H9 (cell line): ENCODE data around the gene ZDHHC23. TPM values are rescaled to one million over a fixed set of nuclear protein-coding genes. Genes with fewer than 3 reads are reported as not detected.

Experiments used
- DNase-seq: peaks from one replicate; pipeline ENCODE4 v3.0.0-alpha.2; 2017
- H2AFZ ChIP-seq: one replicate; pipeline ENCODE4 v1.6.1; 2013; ENCODE audit warnings: mild to moderate bottlenecking, low read length, control low read depth, moderate library complexity
- H2AK5ac ChIP-seq: 2 replicates; pipeline ENCODE4 v1.6.1; 2013; ENCODE audit warnings: low read length, control low read depth, mixed read lengths; ENCODE audit not compliant: insufficient read length
- H2BK120ac ChIP-seq: one replicate; pipeline ENCODE4 v1.6.1; 2013; ENCODE audit warnings: low read depth, mild to moderate bottlenecking, low read length, control low read depth, inconsistent platforms; ENCODE audit not compliant: poor library complexity, severe bottlenecking
- H2BK12ac ChIP-seq: 2 replicates; pipeline ENCODE4 v1.6.1; 2013; ENCODE audit warnings: low read length, control low read depth, mixed read lengths, low read depth; ENCODE audit not compliant: insufficient read length
- H2BK15ac ChIP-seq: 2 replicates; pipeline ENCODE4 v1.6.1; 2013; ENCODE audit warnings: low read depth, low read length, control low read depth
- H2BK20ac ChIP-seq: one replicate; pipeline ENCODE4 v1.6.1; 2013; ENCODE audit warnings: low read depth, mild to moderate bottlenecking, low read length, control low read depth, inconsistent platforms; ENCODE audit not compliant: poor library complexity, severe bottlenecking
- H2BK5ac ChIP-seq: 2 replicates; pipeline ENCODE4 v1.6.1; 2013; ENCODE audit warnings: low read length, control low read depth, mixed read lengths; ENCODE audit not compliant: insufficient read length
- H3K14ac ChIP-seq: 2 replicates; pipeline ENCODE4 v1.6.1; 2013; ENCODE audit warnings: low read length, control low read depth; ENCODE audit not compliant: insufficient read depth
- H3K18ac ChIP-seq: 2 replicates; pipeline ENCODE4 v1.6.1; 2013; ENCODE audit warnings: low read depth, mild to moderate bottlenecking, mixed read lengths, low read length, control low read depth; ENCODE audit not compliant: insufficient read length
- H3K23ac ChIP-seq: 2 replicates; pipeline ENCODE4 v1.6.1; 2013; ENCODE audit warnings: low read length, control low read depth, mixed read lengths, low read depth; ENCODE audit not compliant: insufficient read length
- H3K23me2 ChIP-seq: 2 replicates; pipeline ENCODE4 v1.6.1; 2013; ENCODE audit warnings: low read depth, mild to moderate bottlenecking, mixed read lengths, low read length, control low read depth; ENCODE audit not compliant: insufficient read length, poor library complexity, severe bottlenecking
- H3K27ac ChIP-seq: 2 replicates; pipeline ENCODE4 v1.5.1; 2013; ENCODE audit warnings: low read length, control low read depth, mixed read lengths, low read depth; ENCODE audit not compliant: insufficient read length
- H3K27me3 ChIP-seq: 2 replicates; pipeline ENCODE4 v1.6.1; 2013; ENCODE audit warnings: low read length, control low read depth, inconsistent platforms; ENCODE audit not compliant: insufficient read depth
- H3K4ac ChIP-seq: 2 replicates; pipeline ENCODE4 v1.6.1; 2013; ENCODE audit warnings: low read depth, mild to moderate bottlenecking, control low read depth, inconsistent platforms, low read length, moderate library complexity
- H3K4me1 ChIP-seq: 2 replicates; pipeline ENCODE4 v1.6.1; 2013; ENCODE audit warnings: low read length, control low read depth, inconsistent platforms; ENCODE audit not compliant: insufficient read depth
- H3K4me2 ChIP-seq: 2 replicates; pipeline ENCODE4 v1.6.1; 2013; ENCODE audit warnings: low read length, control low read depth, mixed read lengths; ENCODE audit not compliant: insufficient read length, insufficient read depth
- H3K56ac ChIP-seq: 2 replicates; pipeline ENCODE4 v1.6.1; 2013; ENCODE audit warnings: low read depth, mild to moderate bottlenecking, mixed read lengths, low read length, control low read depth; ENCODE audit not compliant: insufficient read length
- H3K79me1 ChIP-seq: 2 replicates; pipeline ENCODE4 v1.6.1; 2013; ENCODE audit warnings: low read depth, mild to moderate bottlenecking, moderate library complexity, low read length, control low read depth, inconsistent platforms; ENCODE audit not compliant: insufficient read depth, poor library complexity, severe bottlenecking
- H3K79me2 ChIP-seq: 2 replicates; pipeline ENCODE4 v1.6.1; 2013; ENCODE audit warnings: low read length, control low read depth, inconsistent platforms; ENCODE audit not compliant: insufficient read depth
- H3K9ac ChIP-seq: 2 replicates; pipeline ENCODE4 v1.6.1; 2013; ENCODE audit warnings: low read length, control low read depth, mixed read lengths; ENCODE audit not compliant: insufficient read length; ENCODE audit errors: extremely low read depth
- H3K9me3 ChIP-seq: one replicate; pipeline ENCODE4 v1.6.1; 2013; ENCODE audit warnings: low read depth, low read length, inconsistent platforms; ENCODE audit not compliant: control insufficient read depth
- H3T11ph ChIP-seq: one replicate; pipeline ENCODE4 v1.6.1; 2013; ENCODE audit warnings: mild to moderate bottlenecking, low read length, control low read depth, inconsistent platforms
- H4K20me1 ChIP-seq: one replicate; pipeline ENCODE4 v1.6.1; 2013; ENCODE audit not compliant: control insufficient read depth, insufficient read length, insufficient read depth
- H4K5ac ChIP-seq: 2 replicates; pipeline ENCODE4 v1.6.1; 2013; ENCODE audit warnings: low read depth, mild to moderate bottlenecking, mixed read lengths, low read length, control low read depth; ENCODE audit not compliant: insufficient read length
- H4K8ac ChIP-seq: replicated peaks from 2 replicates; pipeline ENCODE4 v1.6.1; 2013; ENCODE audit warnings: low read length, control low read depth, mixed read lengths, low read depth; ENCODE audit not compliant: insufficient read length
- H4K91ac ChIP-seq: 2 replicates; pipeline ENCODE4 v1.6.1; 2013; ENCODE audit warnings: low read depth, mild to moderate bottlenecking, moderate library complexity, mixed read lengths, low read length, control low read depth; ENCODE audit not compliant: insufficient read length
- H3K27ac Mint-ChIP-seq, 3 experiments: 2 replicates in 2 of 3; 3 replicates in 1 of 3; pipeline ENCODE4 v1.8.0; 2020 to 2021; ENCODE audit warnings: mixed read lengths in 3 of 3, mild to moderate bottlenecking in 1 of 3, moderate library complexity in 1 of 3
- H3K27me3 Mint-ChIP-seq: 2 replicates; pipeline ENCODE4 v1.8.0; 2021; ENCODE audit warnings: low read depth, mild to moderate bottlenecking, moderate library complexity, mixed read lengths
- H3K36me3 Mint-ChIP-seq, 3 experiments: 2 replicates in 2 of 3; 3 replicates in 1 of 3; pipeline ENCODE4 v1.8.0; 2020 to 2021; ENCODE audit warnings: low read depth in 3 of 3, mixed read lengths in 3 of 3; ENCODE audit not compliant: insufficient read depth in 1 of 3
- H3K4me1 Mint-ChIP-seq, 2 experiments: 2 replicates each; pipeline ENCODE4 v1.8.0; 2020; ENCODE audit warnings: mixed read lengths in 2 of 2
- H3K4me3 Mint-ChIP-seq, 2 experiments: 2 replicates in 1 of 2; 3 replicates in 1 of 2; pipeline ENCODE4 v1.8.0; 2020 to 2021; ENCODE audit warnings: mild to moderate bottlenecking in 2 of 2, mixed read lengths in 2 of 2, moderate library complexity in 1 of 2
- H3K9me3 Mint-ChIP-seq, 2 experiments: 2 replicates in 1 of 2; 3 replicates in 1 of 2; pipeline ENCODE4 v1.8.0; 2020; ENCODE audit warnings: mild to moderate bottlenecking in 2 of 2, mixed read lengths in 2 of 2, moderate library complexity in 1 of 2
- CTCF ChIP-seq: fragments of 200-600 bp; sonication (generic); conservative IDR thresholded peaks from 3 replicates; pipeline ENCODE4 v1.8.0; 2021; ENCODE audit warnings: antibody characterized with exemption, mild to moderate bottlenecking
- total RNA-seq: library from RNA; stranded (reverse); gene quantifications from 2 replicates; pipeline ENCODE4 v1.2.1, GENCODE V29; 2021

Gene ZDHHC23
- total RNA-seq, 1 experiment from 2014 or later: 25.2 TPM

GRCh38 chr3:113981803-113982202 is 34.0 kb downstream of the ZDHHC23 start:
- Histone ChIP-seq H4K5ac (no peak overlapping the region), H4K20me1 (no peaks in the 10 kb centered on the region), H4K8ac (no peak overlapping the region), H2AFZ (no peak overlapping the region), H2BK120ac (no peak overlapping the region), H3K4me2 (no peak overlapping the region), H3K9ac (no peak overlapping the region), H2BK12ac (no peak overlapping the region), H3K4ac (no peak overlapping the region), H2BK5ac (no peak overlapping the region), H3K9me3 (no peaks in the 10 kb centered on the region), H4K91ac (no peak overlapping the region), H3K14ac (no peak overlapping the region), H3T11ph (no peak overlapping the region), H3K27me3 (no peaks in the 10 kb centered on the region; the same call in 1 of the 2 replicates), H3K23me2 (no peaks in the 10 kb centered on the region), H2AK5ac (no peak overlapping the region), H3K27ac (no peak overlapping the region), H3K56ac (no peak overlapping the region), H2BK20ac (no peak overlapping the region), H2BK15ac (no peak overlapping the region), H3K18ac (no peak overlapping the region), H3K4me1 (no peaks in the 10 kb centered on the region), H3K79me2 (no peaks in the 10 kb centered on the region), H3K79me1 (no peaks in the 10 kb centered on the region), H3K23ac (no peak overlapping the region)
- Mint-ChIP-seq H3K4me1 (peaks cover 3 to 8% of the 10 kb centered on the region in 2 experiments; a peak in 2 of 4 replicates), H3K4me3 (no peak overlapping the region), H3K27ac (no peak overlapping the region), H3K9me3 (no peaks in the 10 kb centered on the region; a peak in 1 of 5 replicates), H3K36me3 (peaks cover 0 to 5% (median 0%) of the 10 kb centered on the region in 3 experiments; a peak in 1 of 7 replicates), H3K27me3 (no peaks in the 10 kb centered on the region; the same call in 1 of the 2 replicates)
- no peak for TF ChIP-seq CTCF
- no peak for DNase-seq
